GM19455 (cell line): ENCODE results near the gene VSIR.

Source experiments
- ATAC-seq: cut with Tn5 transposase; IDR thresholded peaks from one replicate; pipeline ENCODE4 v1.9.1; 2021; ENCODE audit not compliant: unreplicated experiment

Gene VSIR

DNA sequence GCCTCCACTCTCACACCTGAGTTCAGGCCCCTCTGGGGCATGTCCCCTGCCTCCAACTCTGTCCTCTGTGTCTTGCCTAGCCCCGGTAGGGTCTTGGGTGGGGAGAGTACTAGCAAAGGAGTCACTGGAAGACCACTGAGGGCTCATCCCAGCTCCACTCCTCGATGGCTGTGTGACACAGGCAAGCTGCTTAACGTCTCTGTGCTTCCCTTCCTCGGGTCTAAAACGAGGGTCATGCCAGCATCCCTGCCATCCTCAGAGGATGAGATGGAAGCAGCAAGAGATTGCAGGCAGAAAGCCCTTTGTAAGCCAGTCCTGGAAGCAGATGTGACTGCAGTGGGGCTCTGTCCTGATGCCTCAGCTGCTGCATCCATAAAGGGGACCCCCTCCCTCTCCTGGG lies 38.5 kb downstream of the VSIR start:
- no peak for ATAC-seq

DNA sequence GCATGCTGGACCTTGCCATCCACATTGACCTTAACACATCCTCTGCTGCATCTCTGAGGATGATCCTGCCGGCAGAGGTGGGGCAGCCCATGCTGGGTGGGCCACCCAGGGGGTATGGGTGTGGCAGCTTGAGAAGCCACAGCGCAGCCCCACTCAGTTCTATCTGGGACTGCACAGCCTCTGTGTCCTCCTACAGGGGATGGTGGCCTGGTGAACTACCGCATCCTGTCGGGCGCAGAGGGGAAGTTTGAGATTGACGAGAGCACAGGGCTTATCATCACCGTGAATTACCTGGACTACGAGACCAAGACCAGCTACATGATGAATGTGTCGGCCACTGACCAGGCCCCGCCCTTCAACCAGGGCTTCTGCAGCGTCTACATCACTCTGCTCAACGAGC lies 41.5 kb downstream of the VSIR start:
- ATAC-seq: no peak

DNA sequence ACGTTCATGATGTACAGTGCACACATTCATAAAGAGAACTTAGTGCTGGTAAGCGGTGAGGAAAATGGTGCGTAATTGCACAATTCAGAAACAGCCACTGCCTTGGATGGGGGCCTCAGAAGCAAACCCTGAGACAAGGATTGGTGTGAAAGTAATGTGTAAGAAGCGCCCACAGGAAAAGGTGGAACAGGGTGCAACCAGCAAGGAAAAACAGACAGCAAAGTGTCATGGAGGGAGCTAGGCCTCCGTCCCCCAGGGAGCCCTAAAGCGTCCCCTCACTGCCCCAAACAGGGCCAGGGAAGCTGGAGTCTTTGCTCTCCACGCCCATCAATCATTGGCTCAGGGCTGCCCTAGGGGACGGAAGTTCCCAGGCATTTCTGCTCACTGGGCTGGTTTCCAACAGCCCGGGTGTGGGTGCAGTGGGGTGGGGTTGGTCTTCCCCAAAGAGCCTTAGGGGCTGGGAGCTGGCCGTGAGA lies 44.1 kb downstream of the VSIR start:
- ATAC-seq: no peak

DNA sequence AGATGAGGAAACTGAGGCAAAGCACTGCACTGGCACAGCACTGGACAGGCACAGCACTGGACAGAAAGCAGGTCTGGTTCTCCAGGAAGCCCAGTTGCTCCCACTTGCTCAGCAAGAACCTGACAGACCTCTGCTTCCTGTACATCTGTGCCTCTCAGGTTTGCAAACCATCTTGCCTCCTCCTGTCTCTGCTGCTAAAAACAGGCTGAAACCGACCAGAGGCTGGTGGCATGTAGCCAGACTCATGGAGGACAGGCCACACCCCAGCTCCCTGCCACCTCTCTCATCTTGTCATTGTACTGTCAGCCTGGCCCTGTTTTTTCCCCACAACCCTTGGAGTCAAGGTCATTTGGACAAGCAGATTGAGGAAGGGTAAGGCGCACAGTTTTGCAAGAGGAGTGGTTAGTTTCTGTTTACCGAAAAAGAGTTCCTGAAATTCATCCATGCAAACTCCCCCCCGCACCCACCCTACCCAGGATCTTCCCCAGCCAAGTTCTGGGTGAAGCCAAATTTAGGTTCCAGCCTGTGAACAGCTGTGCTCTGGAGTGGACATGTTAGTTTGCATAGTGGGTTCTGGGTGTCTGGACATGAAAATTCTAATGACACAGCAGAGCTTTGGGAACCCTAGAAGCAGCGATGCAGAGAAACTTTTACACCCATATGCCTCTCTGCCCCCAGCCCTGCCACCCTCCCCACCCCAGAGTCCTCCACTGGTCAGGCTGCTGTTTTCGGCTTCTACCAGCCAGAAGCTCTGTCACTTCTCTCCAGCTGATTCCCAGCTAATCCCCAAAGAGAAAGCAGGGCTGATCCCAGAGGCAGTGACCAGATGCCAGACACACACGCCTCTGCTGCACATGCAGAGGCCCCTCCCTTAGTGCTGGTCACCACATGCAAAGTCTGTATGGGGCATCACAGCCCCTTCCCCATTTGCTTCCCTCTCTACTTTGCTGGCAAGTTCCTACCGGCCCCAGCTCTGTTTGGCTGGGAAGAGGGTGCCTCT lies 45.3 kb downstream of the VSIR start:
- peak; percentile 60 for ATAC-seq

DNA sequence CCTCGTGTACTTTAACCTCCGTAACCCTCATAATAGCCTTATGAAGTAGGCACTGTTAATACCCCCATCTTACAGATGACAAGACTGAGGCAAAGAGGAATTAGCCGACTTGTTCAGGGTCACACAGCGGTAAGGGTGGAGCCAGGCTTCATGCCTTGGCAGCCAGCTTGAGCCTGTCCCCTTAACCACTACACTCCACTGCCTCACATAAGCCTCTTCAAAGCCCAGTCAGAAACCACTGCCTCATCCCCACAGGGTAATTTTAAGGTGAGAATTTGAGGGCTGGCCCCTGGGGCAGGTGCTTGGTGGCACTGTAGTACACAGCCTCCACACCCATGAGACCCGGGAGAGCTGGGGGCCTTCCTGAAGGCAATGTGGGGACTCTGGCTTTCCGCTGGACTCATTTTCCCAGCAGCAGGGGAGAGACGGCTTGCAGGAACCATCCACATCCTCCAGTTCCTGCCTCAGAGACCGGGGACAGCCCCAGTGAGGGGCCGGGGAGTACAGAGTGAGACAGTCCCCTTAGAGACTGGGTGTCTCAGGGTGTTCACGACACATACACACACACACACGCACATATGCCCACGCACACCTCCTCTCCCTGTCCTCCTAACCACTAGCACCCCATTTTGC lies 46.1 kb downstream of the VSIR start:
- peak; percentile 45 for ATAC-seq

DNA sequence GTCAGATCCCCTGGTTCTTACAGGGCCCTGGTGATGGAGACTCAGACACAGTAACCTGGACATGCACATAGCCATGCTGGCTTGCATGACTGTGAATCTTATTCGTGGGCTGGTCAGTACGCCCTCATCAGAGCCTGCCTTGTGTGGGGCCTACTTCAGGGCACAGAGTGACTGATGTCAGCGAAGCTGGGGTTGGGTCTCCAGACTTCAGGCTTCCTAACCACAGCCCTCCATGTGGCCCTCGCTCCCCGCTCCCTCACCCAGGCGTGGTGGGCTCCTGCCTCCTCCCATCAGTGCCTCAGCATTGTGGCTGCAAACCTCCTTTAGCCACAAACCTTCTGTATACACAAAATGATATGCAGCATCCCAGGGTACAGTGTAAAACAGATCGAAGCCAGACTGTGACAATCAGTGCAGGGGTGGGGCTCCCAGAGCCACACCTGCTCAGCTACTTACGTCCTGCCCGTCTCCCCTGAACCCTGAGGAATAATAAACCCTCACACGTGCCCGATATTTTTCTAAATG lies 46.7 kb downstream of the VSIR start:
- peak; percentile 18 for ATAC-seq

DNA sequence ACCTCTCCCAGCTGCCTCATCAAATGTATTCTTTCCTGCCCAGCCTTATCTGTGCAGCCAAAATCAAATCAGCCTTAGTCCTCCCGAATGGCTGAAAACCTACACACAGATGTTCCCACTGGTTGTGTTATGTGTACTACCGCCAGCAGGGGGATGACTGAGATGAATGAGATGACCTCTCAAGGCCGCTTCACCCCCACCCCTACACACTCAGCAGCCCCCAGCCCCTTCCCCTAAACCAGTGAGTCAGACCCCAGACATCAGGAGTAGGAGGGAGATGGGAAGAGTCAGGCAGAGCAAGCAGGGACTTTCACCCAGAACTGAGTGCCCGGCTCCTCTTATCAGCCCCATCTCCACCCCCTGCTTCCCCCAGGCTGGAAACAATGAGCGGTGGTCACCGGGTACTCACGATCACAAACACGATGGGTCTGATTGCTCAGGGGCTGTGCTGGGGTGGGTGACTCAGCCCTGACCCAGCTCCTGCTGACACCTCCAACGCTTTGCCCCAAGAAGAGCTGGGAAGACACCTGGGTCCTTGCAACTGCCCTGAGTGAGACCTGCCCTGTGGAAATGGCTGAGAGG lies 47.2 kb downstream of the VSIR start:
- ATAC-seq: no peak

DNA sequence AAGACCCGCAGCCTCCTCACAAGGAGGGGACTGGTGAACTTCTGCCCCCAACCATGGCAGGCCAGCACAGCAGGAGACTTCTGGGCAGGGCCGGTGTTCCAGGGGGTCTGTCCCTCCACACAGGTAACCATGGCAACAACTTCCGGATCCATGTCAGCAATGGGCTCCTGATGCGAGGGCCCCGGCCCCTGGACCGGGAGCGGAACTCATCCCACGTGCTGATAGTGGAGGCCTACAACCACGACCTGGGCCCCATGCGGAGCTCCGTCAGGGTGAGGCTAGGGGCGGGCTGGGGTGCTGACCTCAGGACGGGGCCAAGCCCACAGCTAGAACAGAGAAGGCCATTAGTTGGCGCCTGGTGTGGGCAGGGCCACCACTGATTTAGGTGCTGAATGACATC lies 48.1 kb downstream of the VSIR start:
- ATAC-seq: no peak

DNA sequence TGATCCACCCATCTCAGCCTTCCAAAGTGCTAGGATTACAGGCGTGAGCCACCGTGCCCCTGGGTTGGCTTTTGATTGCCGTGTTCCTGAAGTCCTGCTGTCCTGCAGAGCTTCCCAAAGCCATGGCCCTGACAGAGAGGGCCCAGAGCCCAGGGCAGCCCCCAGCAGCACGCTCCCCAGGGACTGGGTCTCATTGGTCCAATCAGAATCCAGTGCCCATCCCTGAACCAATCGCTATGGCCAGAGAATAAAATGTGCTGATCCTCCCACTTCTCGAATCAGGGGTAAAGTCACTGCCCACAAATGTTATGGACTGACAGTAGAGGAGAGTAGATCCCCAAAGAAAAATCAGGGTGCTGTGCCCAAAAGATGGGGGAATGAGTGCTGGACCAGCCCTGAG lies 48.8 kb downstream of the VSIR start:
- ATAC-seq: no peak

DNA sequence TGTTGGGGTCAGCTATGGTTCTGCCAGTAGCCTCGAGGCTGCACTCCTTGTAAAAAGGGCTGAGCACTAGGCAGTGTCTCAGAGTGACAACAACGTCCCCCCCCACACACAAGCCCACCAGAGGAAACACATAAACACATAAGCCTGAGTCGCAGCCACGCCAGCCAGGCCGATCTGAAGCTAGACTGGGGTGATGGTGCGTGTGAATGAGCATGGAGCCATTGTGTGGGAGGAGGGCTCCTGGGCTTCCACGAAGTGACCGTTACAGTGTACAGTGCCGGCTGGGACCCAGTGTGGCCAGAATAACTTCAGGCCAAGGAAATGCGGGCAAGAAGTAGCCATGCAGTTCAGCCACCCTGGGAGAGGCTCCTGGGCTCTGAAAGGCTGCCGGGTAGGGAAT lies 50.0 kb downstream of the VSIR start:
- ATAC-seq: no peak

DNA sequence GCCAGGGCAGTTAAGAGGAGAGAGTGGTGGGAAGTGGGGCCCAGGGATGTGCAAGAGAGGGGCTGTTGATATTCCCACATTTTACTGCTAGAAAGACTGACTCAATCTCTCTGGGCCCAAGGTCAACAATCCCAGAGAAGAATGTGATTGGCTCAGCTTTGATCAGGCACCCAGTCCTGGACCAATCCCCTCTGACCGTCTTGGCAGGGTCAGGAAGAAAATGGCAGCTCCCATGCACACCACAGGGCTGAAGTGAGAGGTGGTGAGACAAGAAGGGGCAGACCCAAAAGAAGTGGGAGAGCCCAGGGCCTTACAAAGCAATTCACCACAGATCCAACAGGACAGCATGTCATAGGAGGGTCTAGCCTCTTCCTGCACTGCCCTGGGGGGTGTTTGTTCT lies 50.5 kb downstream of the VSIR start:
- no peak for ATAC-seq

DNA sequence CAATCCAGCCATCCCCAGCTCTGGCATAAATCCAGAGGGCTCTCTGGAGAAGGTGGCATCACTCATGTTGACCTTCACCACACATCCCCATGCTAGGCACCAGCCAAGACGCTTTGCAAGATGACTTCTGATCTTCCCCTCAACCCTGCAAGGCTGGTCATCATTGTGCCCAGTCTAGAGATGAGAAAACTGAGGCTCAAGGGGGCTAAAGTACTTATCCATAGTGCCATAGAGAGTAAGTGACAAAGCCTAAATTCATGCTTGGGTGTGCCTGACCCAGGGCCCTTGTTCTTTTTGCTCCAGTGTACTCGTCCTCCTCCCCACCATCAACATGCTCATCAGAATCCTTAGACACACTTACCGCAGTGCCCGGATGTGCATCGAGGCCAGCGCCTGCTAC lies 52.0 kb downstream of the VSIR start:
- no peak for ATAC-seq

DNA sequence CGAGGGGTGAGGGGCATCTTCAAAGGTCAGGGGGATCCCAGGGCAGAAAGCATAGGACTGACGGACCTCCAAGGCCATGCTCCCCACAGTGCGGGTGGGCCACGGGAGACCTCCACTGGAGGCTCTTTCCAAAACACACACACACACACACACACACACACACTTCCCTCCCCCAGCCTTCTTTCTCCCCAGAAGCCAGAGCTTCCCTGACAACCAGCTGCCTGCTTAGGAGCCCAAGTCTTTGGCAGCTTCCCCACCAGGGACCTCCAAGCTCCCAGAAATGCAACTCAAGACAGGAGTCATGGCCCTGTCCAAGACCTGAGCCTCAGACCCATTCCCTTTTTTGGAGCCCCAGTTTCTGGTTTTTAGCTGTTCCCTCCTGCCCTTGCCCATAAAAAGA lies 53.0 kb downstream of the VSIR start:
- no peak for ATAC-seq

DNA sequence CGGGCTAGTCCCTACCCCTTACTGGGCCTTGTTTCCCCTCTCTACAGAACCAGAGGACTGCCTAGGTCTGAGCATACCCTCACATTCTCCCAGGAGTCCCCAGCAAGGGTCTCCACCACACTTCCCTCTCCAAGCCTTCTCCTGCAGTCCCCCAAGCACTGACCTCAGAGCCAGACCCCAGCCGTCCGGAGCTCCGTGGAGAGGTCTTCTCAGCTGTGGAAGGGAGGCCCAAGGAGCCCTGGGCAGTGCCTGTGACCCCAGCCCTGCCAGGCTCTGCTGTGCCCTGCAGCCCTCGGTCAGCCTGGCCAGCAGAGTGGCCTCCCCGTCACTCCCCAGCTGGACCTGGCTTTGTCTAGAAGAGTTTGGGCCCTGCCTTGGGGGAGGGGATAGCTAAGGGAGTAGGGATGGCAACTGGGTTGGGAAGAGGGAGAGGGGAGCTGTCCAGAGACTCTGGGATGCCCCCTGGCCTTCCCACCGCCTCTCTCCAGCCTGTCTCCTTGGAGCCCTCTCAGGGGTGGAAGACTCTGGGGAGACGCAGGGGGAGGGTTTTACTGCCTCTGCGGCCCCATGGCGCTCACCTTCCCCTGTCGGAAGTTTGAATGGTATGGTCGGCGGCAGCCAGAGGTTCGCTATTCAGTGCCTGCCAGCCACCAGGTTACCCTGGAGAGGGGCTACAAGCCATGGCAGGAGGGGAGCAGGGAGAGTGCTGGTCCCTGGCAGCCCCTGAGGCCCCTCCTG lies 53.7 kb downstream of the VSIR start, which contains the start of gene C10orf105:
Gene C10orf105 (minus strand): TSS at position 315 of the 738 bp plus-strand sequence. CDS start 3,441 bp downstream, outside the sequence.
- no peak for ATAC-seq

DNA sequence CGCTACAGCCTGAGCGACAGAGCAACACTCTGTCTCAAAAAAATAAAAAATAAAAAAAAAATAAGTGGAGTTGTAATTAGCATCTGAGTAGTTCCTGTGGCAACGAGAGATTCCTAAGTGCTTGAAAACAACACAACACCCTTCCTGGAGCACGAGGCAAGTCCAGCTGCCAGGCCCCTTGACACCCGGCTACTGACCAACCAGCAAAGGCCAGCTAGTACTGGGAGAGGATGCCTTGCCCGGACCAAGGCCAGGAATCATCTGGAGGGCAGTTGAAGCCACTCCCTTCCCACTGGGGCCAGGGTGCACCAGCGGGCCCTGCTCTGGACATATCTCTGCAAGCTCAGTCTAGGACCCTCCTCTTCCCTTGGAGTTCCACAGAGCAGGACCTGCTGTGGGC lies 54.3 kb downstream of the VSIR start:
- no peak for ATAC-seq

DNA sequence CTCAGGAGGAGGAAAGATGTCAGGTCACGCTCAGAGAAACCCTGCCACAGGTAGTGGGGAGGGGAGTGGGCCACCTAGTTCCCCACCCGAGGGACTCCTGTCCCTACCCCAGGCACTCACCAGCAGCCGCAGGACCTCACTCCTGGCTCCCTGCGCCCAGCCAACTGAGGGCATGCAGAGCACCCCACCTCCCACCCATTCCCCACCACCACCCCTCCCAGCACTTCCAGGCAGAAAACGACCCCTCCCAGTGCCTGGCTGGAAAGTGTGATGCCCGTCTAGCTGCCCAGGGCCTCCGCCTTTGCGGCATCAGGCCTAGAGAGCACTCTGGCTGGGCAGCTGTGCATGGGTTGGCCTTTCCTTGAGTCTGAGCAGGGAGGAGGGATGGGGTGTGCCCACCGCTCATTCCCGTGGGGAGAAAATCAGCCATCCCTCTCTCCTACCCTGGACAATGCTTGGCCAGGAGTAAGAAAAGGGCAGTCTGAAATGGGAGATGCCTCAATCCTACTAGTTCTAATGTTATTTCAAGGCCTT lies 55.1 kb downstream of the VSIR start:
- ATAC-seq: no peak

DNA sequence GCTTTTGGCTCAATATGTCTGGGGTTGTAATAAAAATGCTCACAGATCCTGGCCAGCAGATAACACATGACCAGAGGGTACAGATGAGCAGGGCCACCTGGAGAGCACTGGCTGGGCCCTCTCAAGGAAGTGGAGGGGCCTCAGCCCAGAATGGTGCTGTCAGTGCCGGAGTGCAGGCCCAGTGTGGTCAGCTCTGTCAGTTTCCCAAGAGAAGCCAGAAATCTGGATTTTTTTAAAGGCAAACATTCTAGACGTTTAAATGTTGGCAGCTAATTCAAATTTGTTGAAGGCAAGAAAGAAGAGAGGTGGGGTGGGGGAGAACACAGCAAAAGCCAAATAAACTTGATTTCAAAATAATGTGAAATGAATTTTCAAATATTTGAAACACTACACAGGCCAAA lies 55.8 kb downstream of the VSIR start:
- no peak for ATAC-seq

DNA sequence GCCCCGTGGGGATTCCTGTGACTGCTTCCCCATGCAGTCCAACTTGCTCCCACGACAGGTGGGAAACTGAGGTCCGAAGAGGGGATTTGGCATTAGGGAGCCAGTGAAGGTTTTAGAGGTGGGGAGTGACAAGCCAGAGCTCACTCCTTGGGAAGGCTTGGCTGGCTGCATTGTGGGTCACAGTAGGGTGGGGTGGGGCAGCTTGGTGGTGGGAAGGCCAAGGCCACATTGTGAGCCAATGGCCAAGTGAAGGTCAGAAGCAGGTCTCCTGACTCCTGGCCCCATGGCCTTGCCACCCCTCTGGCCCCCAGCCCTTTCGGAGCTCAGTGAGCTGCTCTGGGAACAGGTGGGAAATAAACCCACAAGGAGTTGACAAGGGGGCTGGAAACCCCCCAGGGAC lies 56.3 kb downstream of the VSIR start:
- ATAC-seq: no peak

DNA sequence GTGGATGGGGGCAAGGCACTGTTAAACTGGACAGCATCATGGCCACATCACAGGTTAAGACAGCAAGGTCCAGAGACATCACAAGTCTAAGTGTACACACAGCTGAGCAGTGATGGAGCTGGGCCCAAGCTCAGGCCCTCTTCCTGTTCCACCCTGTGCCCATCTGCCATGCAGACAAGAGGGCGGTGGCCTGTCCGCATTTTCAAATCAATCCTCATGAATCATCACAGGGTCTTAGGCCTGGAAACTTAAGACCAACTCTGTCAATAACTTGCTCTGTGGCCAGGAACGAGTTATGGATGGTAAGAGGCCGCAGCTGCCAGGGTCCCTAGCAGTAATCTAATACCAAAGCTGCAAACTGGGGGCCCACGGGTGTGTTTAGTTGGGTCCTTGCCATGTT lies 56.9 kb downstream of the VSIR start:
- ATAC-seq: no peak

DNA sequence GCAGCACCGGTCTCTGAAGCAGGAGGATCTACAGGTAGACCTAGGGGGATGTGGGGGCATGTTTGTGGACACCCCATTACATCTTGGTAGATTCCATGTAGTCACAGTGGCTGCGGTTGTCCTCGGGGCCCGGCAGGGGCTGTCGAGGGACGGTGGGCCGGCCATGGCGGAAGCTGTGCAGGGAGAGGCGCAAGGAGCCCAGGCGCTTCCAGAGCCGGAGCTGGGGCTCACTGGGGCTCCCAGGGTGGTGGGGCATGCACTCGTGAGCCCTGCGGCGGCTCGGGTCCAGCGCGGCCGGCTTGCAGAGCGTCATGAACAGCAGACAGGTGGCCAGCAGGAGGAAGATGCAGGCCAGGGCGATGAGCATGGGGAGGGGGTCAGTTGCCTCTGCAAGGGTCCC lies 57.5 kb downstream of the VSIR start:
- no peak for ATAC-seq

DNA sequence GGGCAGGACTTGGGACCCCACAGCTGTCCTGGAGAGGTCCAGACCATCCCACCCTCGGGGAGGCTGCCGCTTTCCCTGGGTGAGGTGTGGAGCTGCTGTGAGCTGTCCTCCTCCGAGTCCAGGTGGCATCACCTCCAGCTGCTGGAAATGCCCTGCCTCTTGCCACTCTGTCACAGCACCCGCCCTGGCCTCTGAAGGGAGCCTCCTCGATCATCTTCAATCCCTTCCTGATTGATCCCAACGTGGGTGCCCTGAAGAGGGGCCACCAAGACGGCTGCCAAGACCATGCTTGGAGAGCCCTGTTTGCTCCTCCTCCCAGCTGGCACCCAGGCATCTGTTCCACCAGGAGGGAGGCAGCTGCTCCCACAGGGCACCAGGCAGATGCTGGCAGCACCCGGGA lies 58.3 kb downstream of the VSIR start:
- ATAC-seq: no peak
